Measurements from ENCODE around the gene NRM. TPM values are rescaled to one million over a fixed set of nuclear protein-coding genes. Genes with fewer than 3 reads are reported as not detected.

NRM gene
- total and polyA plus RNA-seq, 2 of the 13 experiments (the other 11 are each of a cell fraction or from before 2014, with no cell fraction given), result 12.5 to 16.0 TPM

DNA sequence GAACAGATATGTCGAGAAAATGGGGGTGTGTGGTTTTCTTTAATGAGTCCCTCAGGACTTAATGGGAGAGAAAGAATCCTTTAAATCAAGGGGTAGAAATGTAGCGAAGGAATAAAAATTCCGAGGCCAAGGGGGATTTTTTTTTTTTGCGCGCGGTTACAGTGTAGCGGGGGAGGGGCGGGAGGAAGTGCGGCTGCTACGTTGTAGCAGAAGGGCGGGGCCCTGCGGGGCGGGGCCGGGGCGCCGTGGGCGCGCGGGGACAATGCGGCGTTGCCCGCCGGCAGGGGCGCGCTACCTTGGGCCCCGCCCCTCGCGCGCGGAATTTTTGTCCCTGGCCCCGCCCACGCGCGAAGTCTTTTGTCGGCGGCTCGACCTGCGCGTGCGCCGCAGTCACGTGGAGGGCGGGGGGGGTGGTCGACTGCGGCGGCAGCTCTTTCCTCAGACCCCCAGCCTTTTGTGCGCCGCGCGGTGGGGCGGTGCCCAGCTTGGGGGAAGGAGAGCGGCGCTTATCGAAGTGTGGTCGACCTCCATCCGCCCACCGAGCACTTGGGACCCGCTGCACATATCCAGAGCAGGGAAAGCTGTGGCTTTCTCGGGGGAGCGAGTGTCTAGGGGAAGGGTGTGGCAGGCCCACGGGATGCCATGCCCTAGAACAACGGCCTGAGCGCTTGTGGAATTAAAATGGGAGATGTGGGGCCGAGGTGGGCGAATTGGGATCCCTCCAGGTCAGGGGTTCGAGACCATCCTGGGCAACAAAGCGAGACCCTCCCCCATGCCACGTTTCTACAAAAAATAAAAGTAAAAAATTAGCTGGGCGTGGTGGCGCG lies 30.6 kb upstream of the NRM start (continued):
- TF ChIP-seq RAD21 (CRISPR knock-in tag; IDR thresholded peaks at IDR 0.05) (peak; percentile 81), KMT2A (CRISPR knock-in tag; IDR thresholded peaks at IDR 0.05) (peak; percentile 54; the same call in 1 of the 2 replicates), TBL1XR1 (IDR thresholded peaks at IDR 0.05; ENCODE audit: borderline replicate concordance, low read length, partially characterized antibody) (no peak), ZNF841 (CRISPR knock-in tag; IDR thresholded peaks at IDR 0.05; ENCODE audit: borderline replicate concordance) (no peak), RORA (CRISPR knock-in tag; IDR thresholded peaks at IDR 0.05) (no peak), ISL2 (CRISPR knock-in tag; IDR thresholded peaks at IDR 0.05) (peak; percentile 22; the same call in 1 of the 2 replicates), NFKB2 (CRISPR knock-in tag; IDR thresholded peaks at IDR 0.05; ENCODE audit: borderline replicate concordance) (peak; percentile 59; the same call in 1 of the 2 replicates), ZNF501 (CRISPR knock-in tag; IDR thresholded peaks at IDR 0.05) (no peak; the same call in 1 of the 2 replicates), NR2F6 (IDR thresholded peaks at IDR 0.05) (no peak), NR2F6 (CRISPR knock-in tag; IDR thresholded peaks at IDR 0.05) (no peak; the same call in 1 of the 2 replicates), IKZF4 (CRISPR knock-in tag; IDR thresholded peaks at IDR 0.05; ENCODE audit: borderline replicate concordance, low read depth, not compliant biosample characterization) (no peak)
- TF ChIP-seq, protein P1, sequence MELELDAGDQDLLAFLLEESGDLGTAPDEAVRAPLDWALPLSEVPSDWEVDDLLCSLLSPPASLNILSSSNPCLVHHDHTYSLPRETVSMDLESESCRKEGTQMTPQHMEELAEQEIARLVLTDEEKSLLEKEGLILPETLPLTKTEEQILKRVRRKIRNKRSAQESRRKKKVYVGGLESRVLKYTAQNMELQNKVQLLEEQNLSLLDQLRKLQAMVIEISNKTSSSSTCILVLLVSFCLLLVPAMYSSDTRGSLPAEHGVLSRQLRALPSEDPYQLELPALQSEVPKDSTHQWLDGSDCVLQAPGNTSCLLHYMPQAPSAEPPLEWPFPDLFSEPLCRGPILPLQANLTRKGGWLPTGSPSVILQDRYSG (CRISPR knock-in tag; IDR thresholded peaks at IDR 0.05), result no peak
- TF ChIP-seq, protein P2, sequence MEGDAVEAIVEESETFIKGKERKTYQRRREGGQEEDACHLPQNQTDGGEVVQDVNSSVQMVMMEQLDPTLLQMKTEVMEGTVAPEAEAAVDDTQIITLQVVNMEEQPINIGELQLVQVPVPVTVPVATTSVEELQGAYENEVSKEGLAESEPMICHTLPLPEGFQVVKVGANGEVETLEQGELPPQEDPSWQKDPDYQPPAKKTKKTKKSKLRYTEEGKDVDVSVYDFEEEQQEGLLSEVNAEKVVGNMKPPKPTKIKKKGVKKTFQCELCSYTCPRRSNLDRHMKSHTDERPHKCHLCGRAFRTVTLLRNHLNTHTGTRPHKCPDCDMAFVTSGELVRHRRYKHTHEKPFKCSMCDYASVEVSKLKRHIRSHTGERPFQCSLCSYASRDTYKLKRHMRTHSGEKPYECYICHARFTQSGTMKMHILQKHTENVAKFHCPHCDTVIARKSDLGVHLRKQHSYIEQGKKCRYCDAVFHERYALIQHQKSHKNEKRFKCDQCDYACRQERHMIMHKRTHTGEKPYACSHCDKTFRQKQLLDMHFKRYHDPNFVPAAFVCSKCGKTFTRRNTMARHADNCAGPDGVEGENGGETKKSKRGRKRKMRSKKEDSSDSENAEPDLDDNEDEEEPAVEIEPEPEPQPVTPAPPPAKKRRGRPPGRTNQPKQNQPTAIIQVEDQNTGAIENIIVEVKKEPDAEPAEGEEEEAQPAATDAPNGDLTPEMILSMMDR (CRISPR knock-in tag; IDR thresholded peaks at IDR 0.05), result peak; percentile 61
- TF ChIP-seq, protein P3, sequence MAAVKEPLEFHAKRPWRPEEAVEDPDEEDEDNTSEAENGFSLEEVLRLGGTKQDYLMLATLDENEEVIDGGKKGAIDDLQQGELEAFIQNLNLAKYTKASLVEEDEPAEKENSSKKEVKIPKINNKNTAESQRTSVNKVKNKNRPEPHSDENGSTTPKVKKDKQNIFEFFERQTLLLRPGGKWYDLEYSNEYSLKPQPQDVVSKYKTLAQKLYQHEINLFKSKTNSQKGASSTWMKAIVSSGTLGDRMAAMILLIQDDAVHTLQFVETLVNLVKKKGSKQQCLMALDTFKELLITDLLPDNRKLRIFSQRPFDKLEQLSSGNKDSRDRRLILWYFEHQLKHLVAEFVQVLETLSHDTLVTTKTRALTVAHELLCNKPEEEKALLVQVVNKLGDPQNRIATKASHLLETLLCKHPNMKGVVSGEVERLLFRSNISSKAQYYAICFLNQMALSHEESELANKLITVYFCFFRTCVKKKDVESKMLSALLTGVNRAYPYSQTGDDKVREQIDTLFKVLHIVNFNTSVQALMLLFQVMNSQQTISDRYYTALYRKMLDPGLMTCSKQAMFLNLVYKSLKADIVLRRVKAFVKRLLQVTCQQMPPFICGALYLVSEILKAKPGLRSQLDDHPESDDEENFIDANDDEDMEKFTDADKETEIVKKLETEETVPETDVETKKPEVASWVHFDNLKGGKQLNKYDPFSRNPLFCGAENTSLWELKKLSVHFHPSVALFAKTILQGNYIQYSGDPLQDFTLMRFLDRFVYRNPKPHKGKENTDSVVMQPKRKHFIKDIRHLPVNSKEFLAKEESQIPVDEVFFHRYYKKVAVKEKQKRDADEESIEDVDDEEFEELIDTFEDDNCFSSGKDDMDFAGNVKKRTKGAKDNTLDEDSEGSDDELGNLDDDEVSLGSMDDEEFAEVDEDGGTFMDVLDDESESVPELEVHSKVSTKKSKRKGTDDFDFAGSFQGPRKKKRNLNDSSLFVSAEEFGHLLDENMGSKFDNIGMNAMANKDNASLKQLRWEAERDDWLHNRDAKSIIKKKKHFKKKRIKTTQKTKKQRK (IDR thresholded peaks at IDR 0.05; ENCODE audit: low read length), result no peak
- TF ChIP-seq, protein P4, sequence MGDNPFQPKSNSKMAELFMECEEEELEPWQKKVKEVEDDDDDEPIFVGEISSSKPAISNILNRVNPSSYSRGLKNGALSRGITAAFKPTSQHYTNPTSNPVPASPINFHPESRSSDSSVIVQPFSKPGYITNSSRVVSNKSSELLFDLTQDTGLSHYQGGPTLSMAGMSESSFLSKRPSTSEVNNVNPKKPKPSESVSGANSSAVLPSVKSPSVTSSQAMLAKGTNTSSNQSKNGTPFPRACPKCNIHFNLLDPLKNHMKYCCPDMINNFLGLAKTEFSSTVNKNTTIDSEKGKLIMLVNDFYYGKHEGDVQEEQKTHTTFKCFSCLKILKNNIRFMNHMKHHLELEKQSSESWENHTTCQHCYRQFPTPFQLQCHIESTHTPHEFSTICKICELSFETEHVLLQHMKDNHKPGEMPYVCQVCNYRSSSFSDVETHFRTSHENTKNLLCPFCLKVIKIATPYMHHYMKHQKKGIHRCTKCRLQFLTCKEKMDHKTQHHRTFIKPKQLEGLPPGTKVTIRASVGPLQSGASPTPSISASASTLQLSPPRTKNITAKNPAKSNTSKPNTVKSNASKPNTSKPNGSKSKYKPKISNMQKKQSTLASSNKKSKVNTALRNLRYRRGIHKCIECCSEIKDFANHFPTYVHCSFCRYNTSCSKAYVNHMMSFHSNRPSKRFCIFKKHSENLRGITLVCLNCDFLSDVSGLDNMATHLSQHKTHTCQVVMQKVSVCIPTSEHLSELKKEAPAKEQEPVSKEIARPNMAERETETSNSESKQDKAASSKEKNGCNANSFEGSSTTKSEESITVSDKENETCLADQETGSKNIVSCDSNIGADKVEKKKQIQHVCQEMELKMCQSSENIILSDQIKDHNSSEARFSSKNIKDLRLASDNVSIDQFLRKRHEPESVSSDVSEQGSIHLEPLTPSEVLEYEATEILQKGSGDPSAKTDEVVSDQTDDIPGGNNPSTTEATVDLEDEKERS (CRISPR knock-in tag; IDR thresholded peaks at IDR 0.05), result 0 out of 2 replicates have a peak, but pooled peaks have one; percentile 42
- TF ChIP-seq, protein P5, sequence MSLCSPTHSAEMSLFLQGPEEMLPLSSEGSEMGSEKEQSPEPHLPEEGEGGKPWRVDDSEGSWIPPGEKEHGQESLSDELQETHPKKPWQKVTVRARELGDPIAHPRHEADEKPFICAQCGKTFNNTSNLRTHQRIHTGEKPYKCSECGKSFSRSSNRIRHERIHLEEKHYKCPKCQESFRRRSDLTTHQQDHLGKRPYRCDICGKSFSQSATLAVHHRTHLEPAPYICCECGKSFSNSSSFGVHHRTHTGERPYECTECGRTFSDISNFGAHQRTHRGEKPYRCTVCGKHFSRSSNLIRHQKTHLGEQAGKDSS (CRISPR knock-in tag; IDR thresholded peaks at IDR 0.05; ENCODE audit: borderline replicate concordance, low read depth), result peak; percentile 29; the same call in 1 of the 2 replicates

Measured in HepG2 (cell line).